Spleen (tissue), 11 donors: Measurements from ENCODE around the gene ZC3H4. TPM values are rescaled to one million over a fixed set of nuclear protein-coding genes. Genes with fewer than 3 reads are reported as not detected.
"Not testable (repeated sequence)": the region's sequence is repeated elsewhere in the genome, so short reads cannot be mapped to it uniquely, and the experiment has no call there.

Source experiments
- DNase-seq: peaks from one replicate; pipeline ENCODE4 v3.0.0-alpha.2; 2020
- H3K27ac ChIP-seq, 8 donors: fragments of 200-600 bp; sonication (generic) in 7 of 8; 1 replicate in 4 of 8; 2 replicates in 4 of 8; pipeline versions ENCODE4 v1.5.0 to v1.8.0; 2016 to 2021; ENCODE audit warnings: inconsistent platforms in 4 of 8, mild to moderate bottlenecking in 4 of 8, moderate library complexity in 1 of 8
- H3K27me3 ChIP-seq, 7 donors: fragments of 200-600 bp; sonication (generic) in 6 of 7; replicated peaks in 1 of 7; 1 replicate in 4 of 7; 2 replicates in 3 of 7; pipeline versions ENCODE4 v1.5.0 to v1.8.0; 2016 to 2021; ENCODE audit warnings: inconsistent platforms in 3 of 7, mild to moderate bottlenecking in 1 of 7
- H3K36me3 ChIP-seq, 6 donors: fragments of 200-600 bp; sonication (generic) in 5 of 6; 1 replicate in 4 of 6; 2 replicates in 2 of 6; pipeline versions ENCODE4 v1.5.0 to v1.8.0; 2016 to 2021; ENCODE audit warnings: inconsistent platforms in 2 of 6
- H3K4me1 ChIP-seq, 6 donors: fragments of 200-600 bp; sonication (generic) in 5 of 6; 1 replicate in 3 of 6; 2 replicates in 3 of 6; pipeline versions ENCODE4 v1.5.0 to v1.8.0; 2016 to 2021; ENCODE audit warnings: inconsistent platforms in 3 of 6
- H3K4me3 ChIP-seq, 8 donors: fragments of 200-600 bp; sonication (generic) in 7 of 8; 1 replicate in 4 of 8; 2 replicates in 4 of 8; pipeline versions ENCODE4 v1.5.0 to v1.8.0; 2016 to 2021; ENCODE audit warnings: inconsistent platforms in 4 of 8, mild to moderate bottlenecking in 4 of 8, moderate library complexity in 2 of 8
- H3K9me3 ChIP-seq, 8 donors: fragments of 200-600 bp; sonication (generic) in 7 of 8; 1 replicate in 4 of 8; 2 replicates in 4 of 8; pipeline versions ENCODE4 v1.5.0 to v1.8.0; 2016 to 2021; ENCODE audit warnings: inconsistent platforms in 4 of 8
- POLR2A ChIP-seq, 3 donors: fragments of 450-650 bp; IDR thresholded peaks; one replicate each; pipeline ENCODE4 v1.5.1; 2017; ENCODE audit warnings: antibody characterized with exemption in 3 of 3, mild to moderate bottlenecking in 1 of 3
- POLR2AphosphoS5 ChIP-seq, 3 donors: sonication (generic); formaldehyde crosslinking; IDR thresholded peaks; one replicate each; pipeline ENCODE4 v1.5.1; 2017; ENCODE audit warnings: antibody characterized with exemption in 3 of 3
- WGBS, 5 donors: extraction: QIAGEN DNeasy Blood & Tissue Kit in 3 of 5; methylation state at CpG; one replicate each; pipeline versions ENCODE4 v1.1.5 to v1.1.7; 2013 to 2018; 5-methylcytosine and 5-hydroxymethylcytosine counted together
- intact Hi-C: fragments of 100-400 bp; cut with DNase I; formaldehyde crosslinking; loops from one replicate; pipeline ENCODE4 v1.15.0; 2023; ENCODE audit warnings: low total_unique reads
- polyA plus RNA-seq, 3 donors: library from polyadenylated mRNA; stranded (reverse); fragments of 200-250 nt; gene quantifications; one replicate each; pipeline ENCODE4 v1.2.1, GENCODE V29; 2013
- total RNA-seq, 7 donors: library from RNA; depleted of rRNA in 3 of 7; stranded (reverse); fragments of >200 nt in 3 of 7; fragmentation: NEBNext Ultra II Directional in 4 of 7; extraction: Animal tissue kit (Norgen Biotek cat#: 25700) in 4 of 7; gene quantifications; one replicate each; pipeline versions ENCODE4 v1.1.0 to v1.2.1, GENCODE V29; 2016 to 2021
- TF ChIP-seq, protein P1 (sequence below), 11 experiments: fragments of 200-600 bp in 7 of 11; fragments of 450-650 bp in 4 of 11; sonication (generic) in 4 of 11; IDR thresholded peaks in 8 of 11; conservative IDR thresholded peaks in 3 of 11; 1 replicate in 7 of 11; 2 replicates in 4 of 11; pipeline versions ENCODE4 v1.4.0 to v1.8.0; 2016 to 2021; ENCODE audit warnings: antibody characterized with exemption in 11 of 11, inconsistent platforms in 4 of 11, mild to moderate bottlenecking in 1 of 11
- donor health status: healthy with polysubstance abuse.
- donor health status: DM: no; HTN: no; CAD: no; lungs with moderate emphysema.
- donor health status: DM: no; HTN: no; CAD: no.
- donor health status: Bipolar disorder and iron deficiency.
- donor health status: healthy.
- donor health status: DM: no; HTN: no; CAD: no.
- donor health status: DM: yes; HTN: yes; CAD: no.

The ZC3H4 gene
- total and polyA plus RNA-seq, 10 donors, result 6.0 to 68.7 (median 33.4) TPM

DNA sequence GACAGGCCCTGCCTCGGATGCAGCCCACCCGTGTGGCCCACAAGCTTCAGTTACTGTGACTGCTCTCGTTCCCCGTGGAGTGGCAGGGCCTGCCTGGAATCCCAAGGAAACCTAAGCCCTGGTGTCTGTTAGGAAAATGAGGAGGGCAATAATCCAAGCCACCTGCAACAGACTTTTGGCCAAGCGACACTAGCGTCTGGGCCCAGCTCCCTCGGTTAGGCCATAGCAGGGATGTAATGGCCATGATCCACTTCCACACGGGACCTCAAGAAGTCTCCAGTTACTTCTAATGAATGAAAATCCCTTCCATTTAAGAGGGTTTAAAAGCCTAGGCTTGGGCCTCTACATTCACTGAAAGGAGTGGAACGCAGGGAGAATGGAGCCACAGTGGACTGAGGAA, 8.9 kb downstream of the ZC3H4 start:
- Histone ChIP-seq H3K36me3 (peaks cover 0 to 38% (median 2%) of the 10 kb centered on the region in 6 donors), H3K27ac (no peak overlapping the region), H3K4me3 (no peak overlapping the region), H3K9me3 (no peaks in the 10 kb centered on the region), H3K4me1 (peaks cover 33 to 99% (median 60%) of the 10 kb centered on the region in 6 donors), H3K27me3 (no peaks in the 10 kb centered on the region)
- DNase-seq, result peak; percentile 48
- TF ChIP-seq POLR2A (IDR thresholded peaks at IDR 0.05) (no peak), POLR2AphosphoS5 (IDR thresholded peaks at IDR 0.05) (no peak)
- TF ChIP-seq, protein P1, sequence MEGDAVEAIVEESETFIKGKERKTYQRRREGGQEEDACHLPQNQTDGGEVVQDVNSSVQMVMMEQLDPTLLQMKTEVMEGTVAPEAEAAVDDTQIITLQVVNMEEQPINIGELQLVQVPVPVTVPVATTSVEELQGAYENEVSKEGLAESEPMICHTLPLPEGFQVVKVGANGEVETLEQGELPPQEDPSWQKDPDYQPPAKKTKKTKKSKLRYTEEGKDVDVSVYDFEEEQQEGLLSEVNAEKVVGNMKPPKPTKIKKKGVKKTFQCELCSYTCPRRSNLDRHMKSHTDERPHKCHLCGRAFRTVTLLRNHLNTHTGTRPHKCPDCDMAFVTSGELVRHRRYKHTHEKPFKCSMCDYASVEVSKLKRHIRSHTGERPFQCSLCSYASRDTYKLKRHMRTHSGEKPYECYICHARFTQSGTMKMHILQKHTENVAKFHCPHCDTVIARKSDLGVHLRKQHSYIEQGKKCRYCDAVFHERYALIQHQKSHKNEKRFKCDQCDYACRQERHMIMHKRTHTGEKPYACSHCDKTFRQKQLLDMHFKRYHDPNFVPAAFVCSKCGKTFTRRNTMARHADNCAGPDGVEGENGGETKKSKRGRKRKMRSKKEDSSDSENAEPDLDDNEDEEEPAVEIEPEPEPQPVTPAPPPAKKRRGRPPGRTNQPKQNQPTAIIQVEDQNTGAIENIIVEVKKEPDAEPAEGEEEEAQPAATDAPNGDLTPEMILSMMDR (IDR thresholded peaks at IDR 0.05 in 8 of 11, conservative IDR thresholded peaks at IDR 0.05 in 3 of 11), result no peak
- 86 to 97% (median 93%) methylated on average over 9 of the region's 9 CpGs for WGBS, 5 donors
- intact Hi-C loops, result no loop called here

DNA sequence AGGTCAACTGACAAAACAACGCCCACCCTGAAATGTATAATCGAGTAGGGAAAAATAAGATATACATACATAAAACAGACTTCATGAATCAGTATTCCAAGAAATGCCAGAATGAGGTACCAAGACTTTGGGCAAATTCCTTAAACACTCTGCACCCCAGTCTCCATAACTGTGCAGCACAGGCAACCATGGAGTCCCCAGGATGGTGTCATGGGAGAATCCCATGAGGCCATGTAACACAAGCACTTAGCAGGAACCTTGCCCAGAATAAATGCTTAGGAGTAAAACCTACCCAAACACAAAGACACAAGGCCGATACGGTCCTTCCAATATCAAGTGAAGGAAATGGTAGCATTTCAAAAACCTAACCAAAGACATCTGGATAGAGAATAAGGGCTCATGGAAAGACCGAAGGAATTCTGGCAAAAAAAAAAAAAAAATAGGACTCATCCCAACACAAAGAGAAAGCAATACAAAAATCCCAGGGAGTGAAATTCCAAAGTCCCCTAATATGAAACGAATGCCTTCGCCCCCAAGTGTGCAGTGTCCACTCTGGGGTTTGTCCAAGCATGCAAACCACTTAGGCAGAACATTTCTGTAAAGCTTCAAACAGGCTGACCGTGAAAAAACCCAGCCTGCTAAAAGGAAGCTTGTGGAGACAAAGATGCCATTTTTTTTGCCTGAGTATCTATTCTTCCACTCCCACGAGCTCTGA, 11.1 kb downstream of the ZC3H4 start:
- DNase-seq, result peak; percentile 22
- H3K27me3 ChIP-seq, result no peaks in the 10 kb centered on the region
- H3K9me3 ChIP-seq, result no peaks in the 10 kb centered on the region
- 63 to 88% (median 86%) methylated on average over 9 of the region's 9 CpGs for WGBS, 5 donors
- H3K4me3 ChIP-seq, result no peak overlapping the region
- H3K27ac ChIP-seq, result peak overlapping the region in 2 of 8 donors; percentile 25 to 35
- TF ChIP-seq POLR2AphosphoS5 (IDR thresholded peaks at IDR 0.05), result no peak
- no peak for TF ChIP-seq POLR2A (IDR thresholded peaks at IDR 0.05)
- TF ChIP-seq, protein P1 (IDR thresholded peaks at IDR 0.05 in 8 of 11, conservative IDR thresholded peaks at IDR 0.05 in 3 of 11), result no peak
- intact Hi-C loops, result no loop called here
- H3K4me1 ChIP-seq, result peaks cover 13 to 98% (median 49%) of the 10 kb centered on the region in 6 donors
- H3K36me3 ChIP-seq, result peaks cover 0 to 49% (median 2%) of the 10 kb centered on the region in 6 donors

DNA sequence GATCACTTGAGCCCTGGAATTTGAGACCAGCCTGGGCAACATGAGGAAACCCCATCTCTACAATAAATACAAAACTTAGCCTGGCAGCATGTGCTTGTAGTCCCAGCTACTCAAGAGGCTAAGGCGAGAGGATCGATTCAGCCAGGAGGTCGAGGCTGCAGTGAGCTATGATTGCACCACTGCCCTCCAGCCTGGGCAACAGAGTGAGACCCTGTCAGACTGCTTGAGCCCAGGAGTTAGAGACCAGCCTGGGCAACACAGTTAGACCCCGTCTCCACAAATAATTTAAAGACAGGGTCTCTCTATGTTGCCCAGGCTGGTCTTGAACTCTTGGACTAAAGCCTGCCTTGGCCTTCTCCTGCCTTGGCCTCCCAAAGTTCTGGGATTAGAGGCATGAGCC, 12.5 kb downstream of the ZC3H4 start:
- H3K4me3 ChIP-seq, H3K27ac ChIP-seq, H3K9me3 ChIP-seq, H3K27me3 ChIP-seq, intact Hi-C loops: not testable (repeated sequence)
- Histone ChIP-seq H3K4me1 (peaks cover 1 to 97% (median 42%) of the 10 kb centered on the region in 6 donors), H3K36me3 (peaks cover 0 to 57% (median 6%) of the 10 kb centered on the region in 6 donors)
- 90 to 98% (median 95%) methylated on average over 2 to 4 of the region's 4 CpGs for WGBS, 5 donors
- peak; percentile 37 for DNase-seq

DNA sequence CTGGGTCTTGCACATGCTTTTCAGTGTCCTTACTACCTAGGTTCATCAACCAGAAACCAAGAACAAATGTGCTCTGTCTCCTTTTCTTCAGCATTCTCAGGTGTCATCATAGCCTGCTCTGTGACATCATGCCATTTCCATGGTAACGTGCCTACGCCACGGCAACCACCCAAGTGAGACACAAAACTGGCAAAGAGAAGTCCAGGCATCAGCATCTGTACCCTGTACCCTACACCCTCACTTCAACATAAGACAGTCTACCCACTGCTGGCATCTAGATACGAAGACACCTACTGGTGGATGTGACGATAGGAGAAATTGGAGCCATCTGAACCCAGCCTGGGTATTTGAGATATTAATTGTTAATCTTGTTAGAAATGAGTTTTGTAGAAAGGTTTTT, 13.3 kb downstream of the ZC3H4 start:
- peak; percentile 4 for DNase-seq
- TF ChIP-seq POLR2AphosphoS5 (IDR thresholded peaks at IDR 0.05) (no peak), POLR2A (IDR thresholded peaks at IDR 0.05) (no peak)
- TF ChIP-seq, protein P1 (IDR thresholded peaks at IDR 0.05 in 8 of 11, conservative IDR thresholded peaks at IDR 0.05 in 3 of 11), result no peak
- Histone ChIP-seq H3K36me3 (peaks cover 0 to 54% (median 6%) of the 10 kb centered on the region in 6 donors), H3K27me3 (no peaks in the 10 kb centered on the region), H3K4me1 (peaks cover 0 to 97% (median 44%) of the 10 kb centered on the region in 6 donors), H3K27ac (no peak overlapping the region), H3K9me3 (no peaks in the 10 kb centered on the region), H3K4me3 (no peak overlapping the region)
- 90 to 95% (median 94%) methylated on average over 5 of the region's 5 CpGs for WGBS, 5 donors
- intact Hi-C loops, result no loop called here
